Amygdala (tissue), 56 donors: ENCODE measurements around the gene DTX3.
"Not testable (repeated sequence)": the region's sequence is repeated elsewhere in the genome, so short reads cannot be mapped to it uniquely, and the experiment has no call there.

Experiments
- DNase-seq, 56 donors: peaks; one replicate each; lab custom pipeline; 2025; lab: John Stamatoyannopoulos, UW

The DTX3 gene

GRCh38 chr12:57604454-57604991, at the start of gene DTX3:
Gene DTX3 (plus strand): TSS chr12:57604824. CDS start chr12:57606518, 1,694 bp downstream.
- peak in 51 of 56 donors; percentile 15 to 78 (median 54) for DNase-seq

GRCh38 chr12:57554897-57555296, 49.7 kb upstream of the DTX3 start:
- no peak for DNase-seq

GRCh38 chr12:57558864-57559263, 45.8 kb upstream of the DTX3 start:
- DNase-seq = no peak

GRCh38 chr12:57560516-57560915, 44.1 kb upstream of the DTX3 start:
- DNase-seq = no peak

GRCh38 chr12:57561117-57561516, 43.5 kb upstream of the DTX3 start:
- not testable (repeated sequence) for DNase-seq

- no peak for DNase-seq
Observed at GRCh38 chr12:57563358-57563757, 41.3 kb upstream of the DTX3 start.

- no peak for DNase-seq
Observed at GRCh38 chr12:57564178-57564740, 40.4 kb upstream of the DTX3 start.

GRCh38 chr12:57568838-57569237, 35.8 kb upstream of the DTX3 start:
- no peak for DNase-seq

GRCh38 chr12:57569858-57570257, 34.8 kb upstream of the DTX3 start:
- DNase-seq = no peak

- DNase-seq = not testable (repeated sequence)
Observed at GRCh38 chr12:57570438-57570837, 34.2 kb upstream of the DTX3 start.

GRCh38 chr12:57571926-57572762, 32.5 kb upstream of the DTX3 start:
- DNase-seq = no peak

GRCh38 chr12:57574795-57575194, 29.8 kb upstream of the DTX3 start:
- no peak for DNase-seq

GRCh38 chr12:57575771-57576612, 28.6 kb upstream of the DTX3 start:
- DNase-seq = no peak

GRCh38 chr12:57576613-57577160, 27.9 kb upstream of the DTX3 start:
- no peak for DNase-seq

GRCh38 chr12:57577981-57578758, 26.5 kb upstream of the DTX3 start:
- no peak for DNase-seq

- no peak for DNase-seq
Observed at GRCh38 chr12:57579011-57579410, 25.6 kb upstream of the DTX3 start.

- DNase-seq = no peak
Observed at GRCh38 chr12:57579677-57580465, 24.8 kb upstream of the DTX3 start.

GRCh38 chr12:57580466-57580795, 24.2 kb upstream of the DTX3 start:
- no peak for DNase-seq

GRCh38 chr12:57581802-57582201, 22.8 kb upstream of the DTX3 start:
- DNase-seq = no peak
